ENCODE measurements around the gene RGS3. TPM values are rescaled to one million over a fixed set of nuclear protein-coding genes. Genes with fewer than 3 reads are reported as not detected.

Gene RGS3
- total RNA-seq, 4 donors from 2014 or later = 10.5 to 18.2 (median 12.8) TPM

DNA sequence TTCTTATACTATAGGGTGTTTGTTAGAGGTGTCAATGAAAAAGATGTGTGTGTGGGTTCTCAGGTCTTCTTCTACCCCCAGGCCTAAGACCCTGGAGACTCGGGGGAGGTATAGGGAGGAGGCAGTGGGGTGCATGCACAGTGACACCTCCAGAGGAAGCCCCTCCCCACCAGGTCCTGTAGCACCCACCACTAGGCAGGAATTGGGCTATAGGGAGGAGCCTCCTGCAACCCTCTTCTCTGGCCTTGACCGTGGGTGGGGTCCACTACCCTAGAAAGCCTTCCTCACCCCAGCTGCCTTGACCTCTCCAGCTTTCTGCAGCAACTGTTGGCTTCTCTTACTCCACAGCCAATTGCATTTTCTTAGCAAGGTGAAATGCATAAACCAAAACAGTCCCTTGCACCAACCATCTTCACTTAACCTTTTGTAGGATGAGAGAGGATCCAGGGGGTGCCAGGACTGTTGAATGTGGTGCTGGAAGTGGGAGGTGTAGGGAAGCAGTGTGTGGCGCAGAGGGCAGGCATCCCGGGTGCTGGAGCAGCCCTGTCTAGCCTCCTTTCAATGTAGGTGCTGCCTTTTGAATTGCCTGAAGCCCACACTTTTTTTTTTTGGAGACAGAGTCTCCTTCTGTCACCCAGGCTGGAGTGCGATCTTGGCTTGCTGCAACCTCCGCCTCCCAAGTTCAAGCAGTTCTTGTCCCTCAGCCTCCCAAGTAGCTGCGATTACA, 128.5 kb downstream of the RGS3 start:
- intact Hi-C loops (cut with DNase I; ENCODE audit: low total_unique reads) = loop anchor here (2.0 to 10.0 kb wide), 2 partner anchors 65 to 137 kb away; no protein-coding TSS in a partner anchor
- DNase-seq (ENCODE audit: low spot score in 2 of 2) = no peak
- 71 to 75% methylated on average over 7 of the region's 7 CpGs for WGBS, 2 donors
- no peak for TF ChIP-seq CTCF (IDR thresholded peaks at IDR 0.05)
- no peak for TF ChIP-seq POLR2A (IDR thresholded peaks at IDR 0.05)
- H3K4me3 ChIP-seq (ENCODE audit: low read depth, poor library complexity, severe bottlenecking) = no peak overlapping the region

DNA sequence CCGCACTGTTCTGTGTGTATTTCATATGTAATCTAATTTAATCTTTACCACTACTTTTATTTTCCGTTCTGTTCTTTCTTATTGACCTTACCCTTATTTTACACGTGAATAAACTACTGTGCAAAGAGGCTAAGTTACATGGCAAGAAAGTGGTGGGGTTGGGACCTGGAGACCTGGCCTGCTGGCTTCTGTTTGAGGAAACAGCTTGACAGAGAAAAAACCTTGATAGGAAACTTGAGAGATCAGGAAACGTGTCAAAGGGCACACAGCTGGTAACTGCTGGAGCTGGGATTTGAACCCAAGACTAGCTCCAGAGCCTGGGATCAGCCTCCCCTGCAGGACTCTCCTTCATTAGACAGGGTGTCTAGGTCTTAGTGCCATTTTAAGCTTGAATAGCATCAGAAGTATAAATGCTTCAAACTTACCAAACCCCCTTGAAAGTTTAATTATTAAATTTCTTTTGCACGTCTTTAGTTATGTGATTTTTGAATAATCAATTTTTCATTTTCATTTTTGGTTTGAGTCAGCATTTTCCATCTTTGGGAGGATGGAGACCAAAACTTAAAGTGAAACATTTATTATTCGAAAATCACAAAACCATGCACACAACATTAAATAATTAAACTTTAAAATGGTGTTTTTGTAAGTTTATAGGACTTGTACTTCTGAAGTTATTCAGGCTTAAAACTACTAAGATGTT, 129.5 kb downstream of the RGS3 start:
- no peak overlapping the region for H3K4me3 ChIP-seq (ENCODE audit: low read depth, poor library complexity, severe bottlenecking)
- intact Hi-C loops (cut with DNase I; ENCODE audit: low total_unique reads) = loop anchor here (2.0 to 10.0 kb wide), 2 partner anchors 64 to 138 kb away; no protein-coding TSS in a partner anchor
- DNase-seq (ENCODE audit: low spot score in 2 of 2) = no peak
- whole genome bisulfite sequencing, 2 donors = 68 to 74% methylated on average over 6 of the region's 6 CpGs
- TF ChIP-seq POLR2A (IDR thresholded peaks at IDR 0.05) = no peak
- no peak for TF ChIP-seq CTCF (IDR thresholded peaks at IDR 0.05)

GRCh38 chr9:113593682-113594281, 130.3 kb downstream of the RGS3 start:
- peak; percentile 83 to 95 for DNase-seq (ENCODE audit: low spot score in 2 of 2)
- intact Hi-C loops (cut with DNase I; ENCODE audit: low total_unique reads) = loop anchor here (2.0 to 10.0 kb wide), 2 partner anchors 63 to 139 kb away; no protein-coding TSS in a partner anchor
- H3K4me3 ChIP-seq (ENCODE audit: low read depth, poor library complexity, severe bottlenecking) = no peak overlapping the region
- no peak for TF ChIP-seq CTCF (IDR thresholded peaks at IDR 0.05)
- no peak for TF ChIP-seq POLR2A (IDR thresholded peaks at IDR 0.05)
- WGBS, 2 donors = 7 to 19% methylated on average over 11 to 14 of the region's 15 CpGs

DNA sequence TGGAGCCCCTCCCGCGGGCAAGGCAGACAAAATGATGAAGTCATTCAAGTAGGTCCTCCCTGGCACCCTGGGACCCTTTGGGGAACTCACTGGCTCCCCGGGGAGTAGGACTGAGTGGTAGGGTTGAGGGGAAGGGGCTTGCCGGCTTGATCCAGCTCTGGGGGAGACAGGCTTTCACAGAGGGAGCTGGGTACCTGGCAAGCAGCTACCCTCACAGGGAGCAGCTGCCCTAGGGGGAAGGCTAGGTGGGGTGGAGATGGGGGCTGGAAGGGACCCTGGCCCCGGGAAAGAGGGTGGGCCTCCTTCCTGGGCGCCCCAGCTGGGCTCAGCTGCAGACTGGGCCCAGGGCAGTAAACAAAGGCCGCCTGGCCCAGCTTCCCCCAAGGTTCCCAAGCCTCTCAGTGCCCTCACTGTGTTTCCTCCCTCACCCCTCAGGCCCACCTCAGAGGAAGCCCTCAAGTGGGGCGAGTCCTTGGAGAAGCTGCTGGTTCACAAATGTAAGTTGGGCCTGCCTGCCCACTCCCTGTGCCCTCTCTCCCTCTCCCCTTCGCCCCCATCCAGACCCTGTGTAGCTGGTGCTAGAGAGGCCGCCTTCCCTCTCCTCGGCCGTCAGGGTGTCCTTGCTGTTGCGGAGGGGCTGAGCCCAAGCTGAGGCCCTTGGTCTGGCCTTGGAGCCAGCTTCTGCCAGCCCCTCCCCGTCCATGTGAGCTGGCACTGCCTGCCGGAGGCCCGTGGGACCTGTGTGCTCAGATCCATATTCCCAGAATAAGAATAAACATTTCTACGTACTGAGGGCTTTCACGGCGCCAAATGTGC, 131.2 kb downstream of the RGS3 start:
- intact Hi-C loops (cut with DNase I; ENCODE audit: low total_unique reads) = loop anchor here (10.0 kb wide), 1 partner anchor 140 kb away; no protein-coding TSS in a partner anchor
- WGBS, 2 donors = 45 to 58% methylated on average over 15 to 16 of the region's 19 CpGs
- TF ChIP-seq POLR2A (IDR thresholded peaks at IDR 0.05) (no peak), CTCF (IDR thresholded peaks at IDR 0.05) (no peak)

DNA sequence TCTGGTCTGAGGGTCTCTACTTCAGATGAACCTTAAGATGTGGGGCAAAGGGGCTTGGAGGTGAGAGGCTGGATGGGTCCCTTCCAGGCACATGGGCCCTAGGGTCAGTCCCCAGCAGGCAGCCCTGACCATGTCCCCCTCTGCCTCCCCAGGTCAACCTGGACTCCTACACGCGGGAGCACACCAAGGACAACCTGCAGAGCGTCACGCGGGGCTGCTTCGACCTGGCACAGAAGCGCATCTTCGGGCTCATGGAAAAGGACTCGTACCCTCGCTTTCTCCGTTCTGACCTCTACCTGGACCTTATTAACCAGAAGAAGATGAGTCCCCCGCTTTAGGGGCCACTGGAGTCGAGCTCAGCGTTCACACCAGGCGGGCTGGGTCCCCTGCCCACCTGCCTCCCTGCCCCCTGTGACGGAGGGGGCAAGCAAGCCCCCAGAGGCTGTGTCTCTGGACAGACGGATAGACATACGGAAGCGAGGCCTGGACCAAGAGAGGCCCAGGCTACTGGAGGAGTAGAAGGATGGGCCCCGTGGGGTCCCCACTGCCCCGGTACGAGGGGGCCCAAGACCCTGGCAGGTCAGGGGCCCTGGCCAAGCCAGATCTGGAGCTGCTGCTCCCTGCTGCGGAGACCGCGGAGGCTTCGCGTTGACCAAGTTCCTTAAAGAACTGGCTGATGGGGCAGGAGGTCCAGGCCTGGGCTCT, 133.2 kb downstream of the RGS3 start:
- 86 to 97% methylated on average over 27 of the region's 27 CpGs for WGBS, 2 donors
- intact Hi-C loops (cut with DNase I; ENCODE audit: low total_unique reads) = loop anchor here (10.0 kb wide), 1 partner anchor 142 kb away; no protein-coding TSS in a partner anchor
- H3K4me3 ChIP-seq (ENCODE audit: low read depth, poor library complexity, severe bottlenecking) = no peak overlapping the region
- DNase-seq (ENCODE audit: low spot score in 2 of 2) = no peak
- TF ChIP-seq POLR2A (IDR thresholded peaks at IDR 0.05) (no peak), CTCF (IDR thresholded peaks at IDR 0.05) (no peak)

More for the DNA sequence above, 131.2 kb downstream of the RGS3 start:
- H3K4me3 ChIP-seq (ENCODE audit: low read depth, poor library complexity, severe bottlenecking) = no peak overlapping the region
- no peak for DNase-seq (ENCODE audit: low spot score in 2 of 2)
